Panc1 (cell line): ENCODE measurements around the gene ADARB1. TPM values are rescaled to one million over a fixed set of nuclear protein-coding genes. Genes with fewer than 3 reads are reported as not detected.

Experiments used
- ATAC-seq: fragments of 200-7000 bp; cut with Tn5 transposase; 2 replicates; pipeline ENCODE4 v1.9.1; 2020; ENCODE audit warnings: mild to moderate bottlenecking, moderate library complexity
- BruUV-seq: library from RNA; stranded (reverse); fragments of 400-500 nt; replicated peaks from 2 replicates; lab custom pipeline; 2021; lab: Mats Ljungman, UMichigan
- CTCF ChIA-PET: fragments of 300-600 bp; sonication (Branson Sonifier 250); formaldehyde crosslinking; loops from one replicate; lab custom pipeline; 2022; ENCODE audit warnings: antibody characterized with exemption; lab: Charles Lee
- POLR2A ChIA-PET: fragments of 300-600 bp; sonication (Branson Sonifier 250); formaldehyde crosslinking; loops from one replicate; lab custom pipeline; 2022; ENCODE audit warnings: antibody characterized with exemption; lab: Charles Lee
- DNase-seq: peaks from one replicate; pipeline ENCODE4 v3.0.0-alpha.2; 2010; ENCODE audit warnings: low read depth, low spot score
- H3K27ac ChIP-seq: 2 replicates; pipeline ENCODE4 v1.5.1; 2011; ENCODE audit warnings: mild to moderate bottlenecking, low read length, inconsistent platforms
- H3K27me3 ChIP-seq: fragments of 200-500 bp; sonication (Bioruptor generic); 2 replicates; pipeline ENCODE4 v1.6.0; 2014; ENCODE audit warnings: low read length, inconsistent platforms; ENCODE audit not compliant: control insufficient read depth, insufficient read depth
- H3K36me3 ChIP-seq: fragments of 200-500 bp; sonication (Bioruptor generic); 2 replicates; pipeline ENCODE4 v1.5.1; 2014; ENCODE audit warnings: inconsistent platforms, mild to moderate bottlenecking, low read length, moderate library complexity; ENCODE audit not compliant: control insufficient read depth, insufficient read depth
- H3K4me1 ChIP-seq: 2 replicates; pipeline ENCODE4 v1.5.1; 2011; ENCODE audit warnings: inconsistent platforms, mild to moderate bottlenecking, low read length, moderate library complexity; ENCODE audit not compliant: control insufficient read depth, insufficient read depth
- H3K4me3 ChIP-seq, 2 experiments: 2 replicates each; pipeline ENCODE4 v1.5.1; 2011 to 2012; ENCODE audit warnings: low read depth in 2 of 2, low read length in 2 of 2, mild to moderate bottlenecking in 2 of 2, inconsistent platforms in 1 of 2, moderate library complexity in 1 of 2
- H3K9me3 ChIP-seq: fragments of 200-500 bp; sonication (Bioruptor generic); 2 replicates; pipeline ENCODE4 v1.5.1; 2014; ENCODE audit warnings: low read depth, mild to moderate bottlenecking, inconsistent platforms, low read length, moderate library complexity; ENCODE audit not compliant: control insufficient read depth, insufficient read depth
- CTCF ChIP-seq: fragments of 450-650 bp; IDR thresholded peaks from 2 replicates; pipeline ENCODE4 v1.5.1; 2017; ENCODE audit warnings: mild to moderate bottlenecking
- POLR2AphosphoS5 ChIP-seq: IDR thresholded peaks from 2 replicates; pipeline ENCODE4 v1.6.1; 2012; ENCODE audit warnings: mild to moderate bottlenecking, low read depth, low read length, moderate library complexity
- REST ChIP-seq, 2 experiments: IDR thresholded peaks; 2 replicates each; pipeline ENCODE4 v1.6.1; 2011 to 2012; ENCODE audit warnings: low read depth in 2 of 2, control low read depth in 1 of 2, low read length in 1 of 2, mild to moderate bottlenecking in 1 of 2, moderate library complexity in 1 of 2; ENCODE audit not compliant: insufficient read depth in 1 of 2
- SIN3A ChIP-seq: IDR thresholded peaks from 2 replicates; pipeline ENCODE4 v1.6.1; 2012; ENCODE audit warnings: low read depth, mild to moderate bottlenecking, low read length, moderate library complexity, borderline replicate concordance; ENCODE audit not compliant: insufficient read depth
- TCF7L2 ChIP-seq: IDR thresholded peaks from 2 replicates; pipeline ENCODE4 v1.6.1; 2011; ENCODE audit warnings: mild to moderate bottlenecking, low read depth, low read length, inconsistent platforms
- in situ Hi-C: cut with HindIII; loops from 2 replicates; pipeline ENCODE4 v1.10.0; 2016; ENCODE audit warnings: low sequenced_read_pairs, low pct_unique_long_range_greater_than_20kb
- intact Hi-C: fragments of 100-400 bp; cut with micrococcal nuclease; formaldehyde crosslinking; loops from one replicate; pipeline ENCODE4 v1.10.0; 2022; ENCODE audit not compliant: unreplicated experiment
- total RNA-seq: library from RNA; stranded (reverse); gene quantifications from one replicate; pipeline ENCODE4 v1.2.1, GENCODE V29; 2021; ENCODE audit not compliant: unreplicated experiment

ADARB1 gene
- total RNA-seq, 1 experiment from 2014 or later, result 15.0 TPM

DNA sequence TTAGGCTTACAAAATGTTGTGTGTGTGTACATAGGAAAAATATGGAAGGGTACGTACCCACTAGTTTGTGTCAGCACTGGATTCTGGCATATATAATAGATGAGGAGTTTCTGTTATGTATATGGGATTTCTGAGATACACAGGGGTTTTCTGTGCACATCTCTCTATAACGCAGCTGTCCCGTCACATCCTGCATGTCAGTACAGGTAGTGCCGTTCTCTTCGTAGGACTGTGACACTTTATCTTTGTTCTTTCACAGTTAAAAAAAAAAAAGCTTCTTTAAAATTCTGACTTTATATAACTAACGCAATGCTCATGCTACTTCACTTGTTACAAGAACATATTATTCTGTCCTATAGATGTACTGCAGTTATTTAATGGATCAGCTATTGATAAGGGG lies 42.9 kb downstream of the ADARB1 start:
- no peak for DNase-seq
- no peak for TF ChIP-seq SIN3A
- no peak for TF ChIP-seq REST (IDR thresholded peaks at IDR 0.05; ENCODE audit: insufficient read depth in 1 of 2, low read depth in 2 of 2, low read length in 1 of 2)
- no peak for TF ChIP-seq TCF7L2
- no peak for TF ChIP-seq POLR2AphosphoS5
- no peak for TF ChIP-seq CTCF
- no peak for ATAC-seq
- no peaks in the 10 kb centered on the region for H3K27me3 ChIP-seq
- H3K4me3 ChIP-seq, result no peak overlapping the region
- H3K9me3 ChIP-seq, result no peaks in the 10 kb centered on the region
- in situ Hi-C loops, result no loop called here
- intact Hi-C loops, result no loop called here
- ChIA-PET POLR2A (no interaction called here), CTCF (no interaction called here)
- no peaks in the 10 kb centered on the region for H3K4me1 ChIP-seq
- no peak overlapping the region for H3K27ac ChIP-seq
- no peaks in the 10 kb centered on the region for H3K36me3 ChIP-seq
- BruUV-seq, result no TSS peak

DNA sequence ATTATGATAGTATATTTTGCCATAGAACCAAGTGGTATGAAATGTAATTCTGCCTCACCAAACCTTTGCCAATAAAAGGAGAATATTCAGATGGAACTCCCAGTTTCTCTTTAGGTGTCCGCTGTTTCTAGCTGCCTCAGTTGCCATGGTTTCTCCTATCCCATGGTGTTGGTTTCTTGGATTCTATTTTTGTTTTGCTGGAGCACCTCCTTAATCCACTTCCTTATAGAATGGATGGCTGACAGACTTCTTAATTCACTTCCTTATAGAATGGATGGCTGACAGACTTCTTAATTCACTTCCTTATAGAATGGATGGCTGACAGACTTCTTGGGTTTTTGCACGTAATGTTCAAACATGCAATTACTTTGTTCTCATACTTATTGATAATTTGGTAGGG lies 43.7 kb downstream of the ADARB1 start:
- ATAC-seq (no peak), DNase-seq (no peak)
- no TSS peak for BruUV-seq
- intact Hi-C loops (no loop called here), in situ Hi-C loops (no loop called here)
- Histone ChIP-seq H3K27ac (no peak overlapping the region), H3K27me3 (no peaks in the 10 kb centered on the region), H3K4me1 (no peaks in the 10 kb centered on the region), H3K4me3 (no peak overlapping the region), H3K9me3 (no peaks in the 10 kb centered on the region), H3K36me3 (no peaks in the 10 kb centered on the region)
- no peak for TF ChIP-seq CTCF
- no peak for TF ChIP-seq REST (IDR thresholded peaks at IDR 0.05; ENCODE audit: insufficient read depth in 1 of 2, low read depth in 2 of 2, low read length in 1 of 2)
- no peak for TF ChIP-seq POLR2AphosphoS5
- no peak for TF ChIP-seq SIN3A
- TF ChIP-seq TCF7L2, result no peak
- CTCF ChIA-PET, result no interaction called here
- POLR2A ChIA-PET, result no interaction called here
